ENCODE results near the gene ZNF750. TPM values are rescaled to one million over a fixed set of nuclear protein-coding genes. Genes with fewer than 3 reads are reported as not detected.

The ZNF750 gene
- total and polyA plus RNA-seq, 2 of the 13 experiments (the other 11 are each of a cell fraction or from before 2014, with no cell fraction given), result not detected

DNA sequence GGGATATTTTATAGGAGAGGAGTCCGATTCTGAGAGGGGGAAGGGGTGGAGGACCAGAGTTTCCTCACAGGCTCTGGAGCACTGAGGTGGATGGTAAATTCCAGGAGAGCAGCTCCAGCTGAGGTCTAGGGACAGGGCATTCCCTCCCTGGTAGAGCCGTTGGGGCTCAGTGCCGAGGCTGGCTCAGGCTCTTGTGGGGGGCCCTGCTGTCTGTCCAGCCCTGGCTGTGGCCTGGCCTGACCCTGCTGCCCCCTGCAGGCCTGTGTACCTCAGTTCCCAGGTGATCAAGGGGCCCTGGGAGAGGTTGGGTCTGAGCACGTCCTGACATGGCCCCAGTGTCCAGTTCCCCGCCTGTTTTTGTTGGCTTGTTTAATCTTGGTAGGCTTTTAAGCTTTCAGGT, 16.8 kb downstream of the ZNF750 start (continued):
- no peak for TF ChIP-seq ZNF3 (CRISPR knock-in tag; IDR thresholded peaks at IDR 0.05)
- TF ChIP-seq, protein P1, sequence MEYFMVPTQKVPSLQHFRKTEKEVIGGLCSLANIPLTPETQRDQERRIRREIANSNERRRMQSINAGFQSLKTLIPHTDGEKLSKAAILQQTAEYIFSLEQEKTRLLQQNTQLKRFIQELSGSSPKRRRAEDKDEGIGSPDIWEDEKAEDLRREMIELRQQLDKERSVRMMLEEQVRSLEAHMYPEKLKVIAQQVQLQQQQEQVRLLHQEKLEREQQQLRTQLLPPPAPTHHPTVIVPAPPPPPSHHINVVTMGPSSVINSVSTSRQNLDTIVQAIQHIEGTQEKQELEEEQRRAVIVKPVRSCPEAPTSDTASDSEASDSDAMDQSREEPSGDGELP (IDR thresholded peaks at IDR 0.05; ENCODE audit: borderline replicate concordance, low read depth), result peak; percentile 67; the same call in 1 of the 2 replicates
- no peak for TF ChIP-seq ZNF781 (CRISPR knock-in tag; IDR thresholded peaks at IDR 0.05; ENCODE audit: borderline replicate concordance, not compliant biosample characterization)
- TF ChIP-seq SALL1 (CRISPR knock-in tag; IDR thresholded peaks at IDR 0.05), result no peak
- TF ChIP-seq ATRX (CRISPR knock-in tag; IDR thresholded peaks at IDR 0.05; ENCODE audit: borderline replicate concordance), result no peak
- 0 out of 2 replicates have a peak, but pooled peaks have one; percentile 23 for TF ChIP-seq FOXO1 (CRISPR knock-in tag; IDR thresholded peaks at IDR 0.05)
- TF ChIP-seq MTA1 (CRISPR knock-in tag; IDR thresholded peaks at IDR 0.05; ENCODE audit: borderline replicate concordance), result peak; percentile 27; the same call in 1 of the 2 replicates
- peak; percentile 17; the same call in 1 of the 2 replicates for TF ChIP-seq GABPB1 (CRISPR knock-in tag; IDR thresholded peaks at IDR 0.05)
- TF ChIP-seq ZNF687 (CRISPR knock-in tag; IDR thresholded peaks at IDR 0.05), result peak; percentile 48
- no peak for TF ChIP-seq HNRNPUL1 (IDR thresholded peaks at IDR 0.05; ENCODE audit: low read depth, low read length)
- TF ChIP-seq BCL3 (CRISPR knock-in tag; IDR thresholded peaks at IDR 0.05), result no peak
- TF ChIP-seq, protein P2, sequence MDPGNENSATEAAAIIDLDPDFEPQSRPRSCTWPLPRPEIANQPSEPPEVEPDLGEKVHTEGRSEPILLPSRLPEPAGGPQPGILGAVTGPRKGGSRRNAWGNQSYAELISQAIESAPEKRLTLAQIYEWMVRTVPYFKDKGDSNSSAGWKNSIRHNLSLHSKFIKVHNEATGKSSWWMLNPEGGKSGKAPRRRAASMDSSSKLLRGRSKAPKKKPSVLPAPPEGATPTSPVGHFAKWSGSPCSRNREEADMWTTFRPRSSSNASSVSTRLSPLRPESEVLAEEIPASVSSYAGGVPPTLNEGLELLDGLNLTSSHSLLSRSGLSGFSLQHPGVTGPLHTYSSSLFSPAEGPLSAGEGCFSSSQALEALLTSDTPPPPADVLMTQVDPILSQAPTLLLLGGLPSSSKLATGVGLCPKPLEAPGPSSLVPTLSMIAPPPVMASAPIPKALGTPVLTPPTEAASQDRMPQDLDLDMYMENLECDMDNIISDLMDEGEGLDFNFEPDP (CRISPR knock-in tag; conservative IDR thresholded peaks at IDR 0.05), result 0 out of 2 replicates have a peak, but pooled peaks have one; percentile 56
- peak; percentile 34; the same call in 1 of the 2 replicates for TF ChIP-seq RAD21 (CRISPR knock-in tag; IDR thresholded peaks at IDR 0.05)
- TF ChIP-seq HIVEP1 (CRISPR knock-in tag; IDR thresholded peaks at IDR 0.05), result 0 out of 2 replicates have a peak, but pooled peaks have one; percentile 19
- TF ChIP-seq XRCC5 (optimal IDR thresholded peaks at IDR 0.05; ENCODE audit: low read length), result peak; percentile 54
- TF ChIP-seq ZNF17 (CRISPR knock-in tag; IDR thresholded peaks at IDR 0.05), result no peak
- no peak for TF ChIP-seq ZNF670 (CRISPR knock-in tag; IDR thresholded peaks at IDR 0.05; ENCODE audit: borderline replicate concordance)
- TF ChIP-seq, protein P3, sequence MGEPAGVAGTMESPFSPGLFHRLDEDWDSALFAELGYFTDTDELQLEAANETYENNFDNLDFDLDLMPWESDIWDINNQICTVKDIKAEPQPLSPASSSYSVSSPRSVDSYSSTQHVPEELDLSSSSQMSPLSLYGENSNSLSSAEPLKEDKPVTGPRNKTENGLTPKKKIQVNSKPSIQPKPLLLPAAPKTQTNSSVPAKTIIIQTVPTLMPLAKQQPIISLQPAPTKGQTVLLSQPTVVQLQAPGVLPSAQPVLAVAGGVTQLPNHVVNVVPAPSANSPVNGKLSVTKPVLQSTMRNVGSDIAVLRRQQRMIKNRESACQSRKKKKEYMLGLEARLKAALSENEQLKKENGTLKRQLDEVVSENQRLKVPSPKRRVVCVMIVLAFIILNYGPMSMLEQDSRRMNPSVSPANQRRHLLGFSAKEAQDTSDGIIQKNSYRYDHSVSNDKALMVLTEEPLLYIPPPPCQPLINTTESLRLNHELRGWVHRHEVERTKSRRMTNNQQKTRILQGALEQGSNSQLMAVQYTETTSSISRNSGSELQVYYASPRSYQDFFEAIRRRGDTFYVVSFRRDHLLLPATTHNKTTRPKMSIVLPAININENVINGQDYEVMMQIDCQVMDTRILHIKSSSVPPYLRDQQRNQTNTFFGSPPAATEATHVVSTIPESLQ (CRISPR knock-in tag; conservative IDR thresholded peaks at IDR 0.05), result no peak
